ENCODE results near the gene TSTD1. TPM values are rescaled to one million over a fixed set of nuclear protein-coding genes. Genes with fewer than 3 reads are reported as not detected.
"Not testable (repeated sequence)": the region's sequence is repeated elsewhere in the genome, so short reads cannot be mapped to it uniquely, and the experiment has no call there.

TSTD1 gene
- total RNA-seq, 1 experiment from 2014 or later = not detected

DNA sequence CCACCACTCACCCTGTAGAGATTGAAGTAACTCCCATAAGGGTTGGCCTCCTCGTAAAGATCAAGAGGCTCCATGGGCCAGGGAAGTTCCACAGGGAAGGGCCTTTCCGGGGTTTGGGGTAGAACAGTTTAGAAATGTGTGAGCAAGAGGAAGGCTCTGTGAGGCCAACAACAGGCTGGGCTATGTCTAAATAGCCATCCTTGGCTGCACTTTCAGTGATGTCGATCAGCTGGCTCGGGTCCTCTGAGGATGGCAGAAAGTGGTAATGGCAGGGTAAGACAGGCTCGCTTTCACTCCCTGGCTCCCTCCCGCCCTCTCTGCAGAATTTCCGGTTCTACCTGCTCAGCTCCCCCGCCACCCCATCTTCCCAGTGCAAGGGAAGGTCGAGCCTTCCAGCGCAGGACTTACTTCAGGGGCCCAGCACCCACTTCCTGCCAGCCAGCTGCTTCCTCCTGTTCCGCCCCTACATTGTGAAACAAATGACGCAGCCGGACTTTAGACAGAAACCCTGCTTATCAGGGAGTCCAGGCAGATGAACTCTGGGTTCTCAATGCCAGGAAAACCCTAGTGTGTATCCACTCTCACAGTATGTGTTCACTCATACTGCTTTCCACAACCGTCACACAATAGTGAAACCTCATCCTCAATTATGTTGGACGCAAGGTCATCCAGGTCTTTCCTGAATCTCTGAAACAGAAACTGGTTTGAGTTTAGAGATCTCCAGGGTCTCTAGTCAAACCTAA lies 25.1 kb downstream of the TSTD1 start:
- Histone ChIP-seq H3K27ac (peak overlapping the region; percentile 40), H3K4me1 (peaks cover 12% of the 10 kb centered on the region), H3K36me3 (no peaks in the 10 kb centered on the region), H3K4me3 (no peak overlapping the region), H3K9me3 (replicated peaks) (no peaks in the 10 kb centered on the region), H3K27me3 (no peaks in the 10 kb centered on the region)
- peak; percentile 49 to 59 for DNase-seq

DNA sequence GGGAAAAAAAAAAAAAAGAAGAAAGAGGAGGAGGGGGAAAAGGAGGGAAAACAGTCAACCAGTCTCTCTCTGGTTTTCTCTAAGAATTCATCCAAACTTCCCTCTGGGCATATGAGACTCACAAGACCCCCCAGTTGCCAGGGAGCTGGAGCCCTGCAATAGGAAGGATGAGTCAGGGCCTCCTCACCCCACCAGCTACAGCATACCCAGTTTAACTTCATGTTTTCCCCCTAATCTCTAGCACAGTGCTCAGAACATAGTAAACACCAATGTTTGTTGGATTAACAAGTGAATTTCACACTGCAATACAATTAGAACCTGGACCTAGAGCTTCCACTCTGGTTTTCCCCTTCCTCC lies 25.7 kb downstream of the TSTD1 start:
- Histone ChIP-seq H3K9me3 (replicated peaks) (no peaks in the 10 kb centered on the region), H3K27ac (peak overlapping the region; percentile 40), H3K27me3 (no peaks in the 10 kb centered on the region), H3K36me3 (no peaks in the 10 kb centered on the region), H3K4me3 (no peak overlapping the region), H3K4me1 (peaks cover 12% of the 10 kb centered on the region)
- DNase-seq = no peak

DNA sequence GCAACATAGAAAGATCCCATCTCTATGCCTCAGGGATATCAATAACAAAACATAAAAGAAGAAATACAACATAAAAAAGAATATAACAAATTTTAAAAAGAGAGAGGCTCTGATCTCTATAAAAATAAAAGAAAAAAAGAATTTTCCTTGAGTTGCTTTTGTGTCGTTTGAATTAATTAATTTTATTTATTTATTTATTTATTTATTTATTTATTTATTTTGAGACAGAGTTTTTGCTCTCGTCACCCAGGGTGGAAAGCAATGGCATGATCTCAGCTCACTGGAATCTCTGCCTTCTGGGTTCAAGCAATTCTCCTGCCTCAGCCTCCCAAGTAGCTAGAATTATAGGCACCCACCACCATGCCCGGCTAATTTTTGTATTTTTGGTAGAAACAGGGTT lies 26.3 kb downstream of the TSTD1 start:
- DNase-seq = no peak
- no peaks in the 10 kb centered on the region for H3K36me3 ChIP-seq
- H3K4me1 ChIP-seq = peaks cover 12% of the 10 kb centered on the region
- H3K9me3 ChIP-seq (replicated peaks) = no peaks in the 10 kb centered on the region
- H3K27ac ChIP-seq = no peak overlapping the region
- H3K4me3 ChIP-seq = no peak overlapping the region
- no peaks in the 10 kb centered on the region for H3K27me3 ChIP-seq

DNA sequence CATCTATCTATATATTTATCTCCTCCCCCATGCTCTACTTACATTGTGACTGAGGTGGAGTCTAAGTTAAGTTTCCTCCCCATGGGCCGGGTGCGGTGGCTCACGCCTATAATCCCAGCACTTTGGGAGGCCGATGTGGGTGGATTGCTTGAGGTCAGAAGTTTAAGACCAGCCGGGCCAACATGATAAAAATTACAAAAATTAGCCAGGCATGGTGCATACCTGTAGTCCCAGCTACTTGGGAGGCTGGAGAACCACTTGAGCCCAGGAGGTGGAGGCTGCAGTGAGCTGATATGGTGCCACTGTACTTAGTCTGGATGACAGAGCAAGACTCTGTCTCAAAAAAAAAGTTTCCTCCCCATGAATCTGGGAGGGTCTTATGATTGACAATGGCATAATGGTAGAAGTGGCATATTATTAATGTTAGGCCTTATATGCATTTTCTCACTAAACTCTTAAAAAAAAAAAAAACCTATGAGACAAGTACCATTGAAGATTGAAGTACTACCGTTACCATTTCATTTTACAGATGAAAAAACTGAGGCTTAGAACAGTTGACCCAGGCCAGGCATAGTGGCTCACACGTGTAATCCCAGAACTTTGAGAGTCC lies 29.1 kb downstream of the TSTD1 start:
- Histone ChIP-seq H3K27ac (no peak overlapping the region), H3K4me3 (no peak overlapping the region), H3K4me1 (peaks cover 12% of the 10 kb centered on the region), H3K36me3 (no peaks in the 10 kb centered on the region), H3K9me3 (replicated peaks) (no peaks in the 10 kb centered on the region), H3K27me3 (no peaks in the 10 kb centered on the region)
- no peak for DNase-seq

DNA sequence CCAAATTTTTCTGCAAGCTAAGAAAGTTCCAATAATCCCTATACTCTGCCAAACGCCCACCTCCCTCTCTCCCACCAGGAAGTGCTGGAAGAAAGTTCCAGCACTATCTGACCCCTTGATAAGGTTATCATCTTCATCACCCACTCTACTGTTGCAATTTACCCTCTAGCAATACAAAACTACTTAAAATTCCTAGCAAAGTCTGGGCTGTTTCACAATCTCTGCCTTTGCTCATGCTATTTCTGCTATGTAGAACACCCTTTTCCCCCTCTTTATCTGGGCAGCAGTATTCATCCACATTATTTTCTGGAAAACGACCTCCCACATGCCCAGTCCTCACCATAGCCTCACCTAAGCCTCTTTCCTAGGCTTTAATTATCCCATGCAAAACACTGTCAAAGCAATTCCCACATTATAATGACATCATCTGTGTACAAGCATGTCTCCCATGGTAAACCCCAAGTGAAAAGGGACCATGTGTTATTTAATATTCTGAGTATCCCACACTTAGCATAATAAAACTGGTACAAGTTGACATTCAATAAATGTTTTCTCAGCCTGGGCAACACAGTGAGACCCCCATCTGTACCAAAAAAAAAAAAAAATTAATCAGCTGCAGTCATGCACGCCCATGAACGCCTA lies 29.8 kb downstream of the TSTD1 start:
- H3K4me1 ChIP-seq = peaks cover 8% of the 10 kb centered on the region
- H3K4me3 ChIP-seq = no peak overlapping the region
- H3K9me3 ChIP-seq (replicated peaks) = no peaks in the 10 kb centered on the region
- no peaks in the 10 kb centered on the region for H3K36me3 ChIP-seq
- H3K27me3 ChIP-seq = no peaks in the 10 kb centered on the region
- DNase-seq = no peak
- no peak overlapping the region for H3K27ac ChIP-seq

DNA sequence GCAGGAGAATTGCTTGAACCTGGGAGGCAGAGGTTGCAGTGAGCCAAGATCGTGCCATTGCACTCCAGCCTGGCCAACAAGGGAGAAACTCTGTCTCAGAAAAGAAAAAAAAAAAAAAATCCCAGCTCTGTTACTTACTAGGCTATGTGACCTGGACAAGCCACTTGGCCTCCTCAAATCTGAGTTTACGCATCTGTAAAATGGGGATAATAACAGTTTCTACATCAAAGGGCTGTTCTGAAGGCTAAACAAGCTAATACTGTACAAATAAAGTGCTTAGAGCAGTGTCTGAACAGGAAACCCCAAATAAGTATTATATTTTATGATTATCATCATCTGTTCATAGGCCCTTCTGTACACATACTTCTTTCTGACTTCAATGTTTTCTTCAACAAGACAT lies 31.4 kb downstream of the TSTD1 start:
- Histone ChIP-seq H3K9me3 (replicated peaks) (no peaks in the 10 kb centered on the region), H3K4me3 (no peak overlapping the region), H3K36me3 (no peaks in the 10 kb centered on the region), H3K27me3 (no peaks in the 10 kb centered on the region), H3K27ac (no peak overlapping the region), H3K4me1 (no peaks in the 10 kb centered on the region)
- no peak for DNase-seq

DNA sequence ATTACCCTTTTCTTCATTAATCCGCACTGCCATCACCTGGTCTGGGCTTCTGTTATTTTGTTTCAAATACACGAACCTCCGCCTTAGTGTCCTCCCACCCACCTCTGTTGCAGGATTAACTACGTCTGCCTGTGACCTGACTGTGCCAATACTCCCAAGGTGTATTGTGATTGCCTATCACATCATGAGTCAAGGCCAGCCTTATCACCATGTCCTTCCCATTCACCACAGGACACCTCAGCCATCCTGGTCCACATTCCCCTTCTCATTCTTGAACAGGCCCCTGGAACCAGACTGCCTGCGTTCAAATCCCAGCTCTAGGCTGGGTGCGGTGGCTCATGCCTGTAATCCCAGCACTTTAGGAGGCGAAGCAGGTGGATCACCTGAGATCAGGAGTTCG lies 32.2 kb downstream of the TSTD1 start:
- Histone ChIP-seq H3K27me3 (no peaks in the 10 kb centered on the region), H3K4me1 (no peaks in the 10 kb centered on the region), H3K9me3 (replicated peaks) (no peaks in the 10 kb centered on the region), H3K27ac (no peak overlapping the region), H3K4me3 (no peak overlapping the region), H3K36me3 (no peaks in the 10 kb centered on the region)
- DNase-seq = no peak

DNA sequence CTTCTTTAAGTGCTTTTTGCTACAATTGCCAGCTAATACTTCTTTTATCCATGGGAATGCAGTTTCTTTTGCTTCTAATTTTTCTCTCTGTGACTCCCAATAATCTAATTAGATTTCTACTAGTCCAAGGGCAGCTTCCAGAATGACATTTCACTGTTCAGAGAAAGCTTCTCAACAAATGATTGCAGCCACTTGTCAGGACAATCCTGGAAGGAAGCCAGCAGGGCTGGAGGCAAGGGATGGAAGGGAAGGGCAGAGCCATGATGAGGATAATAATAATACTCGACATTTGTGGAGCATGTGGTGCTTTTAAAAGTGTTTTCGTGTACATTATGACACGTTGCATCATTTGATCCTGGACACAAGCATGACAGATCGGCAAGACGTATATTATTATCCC lies 37.2 kb downstream of the TSTD1 start:
- Histone ChIP-seq H3K36me3 (no peaks in the 10 kb centered on the region), H3K9me3 (replicated peaks) (no peaks in the 10 kb centered on the region), H3K4me1 (no peaks in the 10 kb centered on the region), H3K4me3 (no peak overlapping the region), H3K27me3 (no peaks in the 10 kb centered on the region), H3K27ac (no peak overlapping the region)
- DNase-seq = no peak

DNA sequence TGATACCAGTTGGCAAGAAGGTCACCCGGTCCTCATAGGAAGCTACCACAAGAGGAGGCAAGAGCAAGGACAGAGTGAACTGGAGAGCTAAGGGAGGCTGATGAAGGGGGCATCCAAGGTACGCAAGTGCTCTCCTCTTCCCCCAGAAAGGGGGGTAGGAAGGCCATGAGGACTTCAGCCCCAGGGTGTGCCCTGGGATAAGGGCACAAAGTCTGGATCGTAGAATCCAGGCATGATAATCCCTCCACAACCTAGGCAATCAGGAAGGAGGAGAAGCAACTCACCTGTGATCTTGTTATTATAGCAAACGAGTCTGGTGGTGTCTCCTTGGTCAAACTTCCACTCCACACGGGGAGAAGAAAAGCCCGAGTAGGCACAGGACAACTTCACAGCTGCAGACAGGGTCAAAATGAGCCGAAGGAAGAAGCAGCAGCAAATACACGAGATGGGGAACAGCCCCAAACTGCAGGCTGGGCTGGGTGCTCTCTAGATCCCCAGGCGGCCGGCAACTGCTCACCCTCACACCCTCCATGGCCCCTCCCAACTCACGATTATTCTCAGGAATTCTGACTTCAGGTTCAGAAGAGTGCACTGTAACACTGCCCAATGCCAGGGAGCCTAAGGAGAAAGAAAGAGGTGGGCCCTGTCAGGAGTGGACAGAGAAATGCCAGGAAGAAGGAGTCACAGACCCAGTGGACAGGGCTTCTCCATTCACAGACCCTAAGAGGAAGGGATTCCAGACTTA lies 37.9 kb downstream of the TSTD1 start:
- DNase-seq = no peak
- H3K4me1 ChIP-seq = no peaks in the 10 kb centered on the region
- H3K27ac ChIP-seq = no peak overlapping the region
- no peaks in the 10 kb centered on the region for H3K27me3 ChIP-seq
- H3K36me3 ChIP-seq = no peaks in the 10 kb centered on the region
- no peaks in the 10 kb centered on the region for H3K9me3 ChIP-seq (replicated peaks)
- no peak overlapping the region for H3K4me3 ChIP-seq

DNA sequence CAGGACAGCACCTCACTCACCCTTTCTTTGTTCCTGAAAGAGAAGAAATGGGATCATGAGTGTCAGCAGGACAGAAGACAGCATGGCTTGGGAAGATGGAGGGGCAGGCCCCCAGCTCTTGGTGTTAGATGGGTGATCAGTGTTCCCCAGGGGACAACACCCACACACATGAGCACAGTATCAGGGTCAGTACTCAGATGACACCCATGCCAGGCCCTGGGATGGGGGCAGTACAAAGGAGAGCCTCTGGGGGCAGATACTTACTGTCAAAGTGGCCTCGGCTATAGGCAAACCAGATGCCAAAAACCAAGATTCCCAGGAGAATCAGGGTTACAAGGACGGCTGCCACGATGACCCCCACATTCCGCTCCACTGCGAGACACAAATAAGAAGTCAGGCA lies 39.4 kb downstream of the TSTD1 start:
- Histone ChIP-seq H3K36me3 (no peaks in the 10 kb centered on the region), H3K9me3 (replicated peaks) (no peaks in the 10 kb centered on the region), H3K4me1 (no peaks in the 10 kb centered on the region), H3K27ac (no peak overlapping the region), H3K27me3 (no peaks in the 10 kb centered on the region), H3K4me3 (no peak overlapping the region)
- no peak for DNase-seq

DNA sequence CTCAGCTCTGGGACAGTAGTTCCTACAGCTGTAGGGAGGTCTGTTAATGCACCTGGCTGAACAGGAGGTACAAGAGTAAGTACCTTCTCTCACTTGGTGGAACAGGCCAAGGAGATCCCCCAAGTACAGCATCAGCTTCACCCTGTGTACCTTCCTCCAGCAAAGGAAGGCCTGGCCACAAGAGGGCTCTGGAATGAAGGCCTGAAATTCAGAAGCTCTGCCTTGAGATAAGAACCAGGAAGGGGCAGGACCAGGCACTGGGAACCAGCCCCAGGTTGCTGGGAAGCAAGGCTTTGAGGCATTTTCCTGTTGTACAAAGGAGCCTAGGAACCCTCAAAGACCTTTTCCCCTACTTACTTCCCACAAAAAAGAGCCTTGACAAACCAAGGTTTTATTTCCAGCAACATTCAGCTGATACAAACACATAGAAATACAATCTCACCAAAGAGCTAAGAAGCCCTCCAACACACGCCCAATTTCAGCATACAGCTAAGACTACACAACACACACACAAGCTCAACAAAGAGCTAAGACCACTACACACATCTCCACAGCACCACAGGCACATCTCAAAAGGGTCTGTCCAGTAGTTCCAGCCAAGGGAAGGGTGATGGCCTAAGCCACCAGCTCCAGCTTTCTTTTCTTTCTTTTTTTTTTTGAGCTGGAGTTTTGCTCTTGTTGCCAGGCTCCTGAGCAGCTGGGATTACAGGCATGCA lies 41.3 kb downstream of the TSTD1 start:
- Histone ChIP-seq H3K4me1 (no peaks in the 10 kb centered on the region), H3K4me3 (no peak overlapping the region), H3K36me3 (no peaks in the 10 kb centered on the region), H3K27ac (no peak overlapping the region), H3K27me3 (no peaks in the 10 kb centered on the region), H3K9me3 (replicated peaks) (no peaks in the 10 kb centered on the region)
- DNase-seq = peak; percentile 36 to 62

DNA sequence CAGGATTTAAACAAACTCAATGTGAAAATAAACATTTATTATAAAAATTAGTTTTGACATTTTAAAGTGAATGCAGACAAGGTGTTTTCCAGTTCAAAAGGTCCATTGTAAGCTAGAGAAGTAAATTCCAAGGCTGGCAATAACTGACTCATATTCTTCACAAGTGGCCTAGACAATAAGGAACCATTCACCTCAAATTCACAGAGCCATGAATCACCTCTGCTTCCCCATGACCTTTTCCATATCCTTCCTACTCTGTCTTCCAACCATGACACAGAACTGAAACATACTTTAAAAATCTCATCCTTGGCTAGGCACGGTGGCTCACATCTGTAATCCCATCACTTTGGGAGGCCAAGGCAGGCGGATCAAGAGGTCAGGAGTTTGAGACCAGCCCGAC lies 42.6 kb downstream of the TSTD1 start:
- no peak overlapping the region for H3K27ac ChIP-seq

DNA sequence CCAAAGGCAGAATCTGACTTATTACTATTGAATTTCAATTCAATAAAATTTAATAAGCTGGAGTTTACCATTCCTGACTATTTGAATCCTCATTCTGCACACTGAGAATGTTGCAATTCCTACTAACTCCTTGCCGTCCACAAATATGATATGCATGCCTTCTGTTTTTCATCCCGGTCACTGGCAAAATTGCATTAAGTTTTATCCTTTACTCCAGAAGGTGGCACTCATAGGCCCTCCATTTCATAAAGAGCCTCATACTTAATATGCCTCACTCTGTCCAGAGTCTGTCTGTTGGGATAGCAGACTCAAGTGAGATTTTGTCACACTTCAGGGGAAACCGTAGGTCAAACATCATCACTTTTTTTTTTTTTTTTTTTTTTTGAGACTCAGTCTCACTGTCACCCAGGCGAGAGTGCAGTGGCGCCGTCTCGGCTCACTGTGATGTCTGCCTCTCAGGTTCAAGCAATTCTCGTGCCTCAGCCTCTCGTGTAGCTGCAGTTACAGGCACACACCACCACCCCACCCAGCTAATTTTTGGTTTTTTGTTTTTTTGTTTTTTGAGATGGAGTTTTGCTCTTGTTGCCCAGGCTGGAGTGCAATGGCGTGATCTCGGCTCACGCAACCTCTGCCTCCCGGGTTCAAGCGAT lies 45.1 kb downstream of the TSTD1 start:
- peak; percentile 9 to 50 for DNase-seq
- Histone ChIP-seq H3K36me3 (no peaks in the 10 kb centered on the region), H3K4me1 (no peaks in the 10 kb centered on the region), H3K27ac (no peak overlapping the region), H3K27me3 (no peaks in the 10 kb centered on the region), H3K4me3 (no peak overlapping the region), H3K9me3 (replicated peaks) (no peaks in the 10 kb centered on the region)

More for the DNA sequence above, 42.6 kb downstream of the TSTD1 start:
- Histone ChIP-seq H3K27me3 (no peaks in the 10 kb centered on the region), H3K4me1 (no peaks in the 10 kb centered on the region), H3K9me3 (replicated peaks) (no peaks in the 10 kb centered on the region), H3K36me3 (no peaks in the 10 kb centered on the region), H3K4me3 (no peak overlapping the region)
- no peak for DNase-seq

DNA sequence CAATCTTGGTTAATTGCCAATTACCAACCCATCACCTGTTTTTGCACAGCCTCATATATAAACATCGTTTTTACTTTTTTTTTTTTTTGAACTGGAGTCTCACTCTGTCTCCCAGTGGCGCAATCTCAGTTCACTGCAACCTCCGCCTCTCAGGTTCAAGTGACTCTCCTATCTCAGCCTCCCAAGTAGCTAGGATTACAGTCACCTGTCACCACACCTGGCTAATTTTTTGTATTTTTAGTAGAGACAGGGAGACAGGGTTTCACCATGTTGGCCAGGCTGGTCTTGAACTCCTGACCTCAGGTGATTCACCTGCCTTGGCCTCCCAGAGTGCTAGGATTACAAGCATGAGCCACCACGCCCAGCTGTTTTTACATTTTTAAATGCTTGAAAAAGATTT lies 46.7 kb downstream of the TSTD1 start:
- H3K4me3 ChIP-seq; H3K27ac ChIP-seq; H3K27me3 ChIP-seq; H3K9me3 ChIP-seq (replicated peaks); DNase-seq; H3K4me1 ChIP-seq; H3K36me3 ChIP-seq: not testable (repeated sequence)

Data from SJCRH30 (cell line).